Liver (tissue), 9 donors: Measurements from ENCODE around the gene CPEB2. TPM values are rescaled to one million over a fixed set of nuclear protein-coding genes. Genes with fewer than 3 reads are reported as not detected.

Experiments
- DNase-seq: peaks from one replicate; pipeline ENCODE4 v3.0.0-alpha.2; 2017; ENCODE audit warnings: low spot score
- H3K27ac ChIP-seq, 2 donors: one replicate each; pipeline ENCODE4 v1.7.0; 2013; ENCODE audit warnings: inconsistent platforms in 2 of 2, low read length in 2 of 2, control low read depth in 1 of 2, low read depth in 1 of 2, mild to moderate bottlenecking in 1 of 2
- H3K27me3 ChIP-seq, 4 donors: one replicate each; pipeline versions ENCODE4 v1.6.1 to v1.7.0; 2013; ENCODE audit warnings: low read length in 3 of 4, inconsistent platforms in 1 of 4, mild to moderate bottlenecking in 1 of 4, moderate library complexity in 1 of 4; ENCODE audit not compliant: control insufficient read depth in 4 of 4, insufficient read depth in 4 of 4
- H3K36me3 ChIP-seq, 4 donors: one replicate each; pipeline versions ENCODE4 v1.6.1 to v1.7.0; 2013; ENCODE audit warnings: low read length in 3 of 4, mild to moderate bottlenecking in 3 of 4, low read depth in 1 of 4, moderate library complexity in 1 of 4; ENCODE audit not compliant: control insufficient read depth in 4 of 4, insufficient read depth in 3 of 4
- H3K4me1 ChIP-seq, 4 donors: one replicate each; pipeline versions ENCODE4 v1.6.1 to v1.7.0; 2013; ENCODE audit warnings: low read length in 3 of 4, mild to moderate bottlenecking in 3 of 4, moderate library complexity in 1 of 4; ENCODE audit not compliant: control insufficient read depth in 4 of 4, insufficient read depth in 4 of 4
- H3K4me3 ChIP-seq, 3 donors: one replicate each; pipeline versions ENCODE4 v1.6.1 to v1.7.0; 2013; ENCODE audit warnings: low read length in 3 of 3, control low read depth in 1 of 3, low read depth in 1 of 3, mild to moderate bottlenecking in 1 of 3
- H3K9ac ChIP-seq, 2 donors: one replicate each; pipeline ENCODE4 v1.7.0; 2013; ENCODE audit warnings: low read length in 2 of 2, mild to moderate bottlenecking in 2 of 2, moderate library complexity in 2 of 2, control low read depth in 1 of 2, low read depth in 1 of 2
- H3K9me3 ChIP-seq, 4 donors: one replicate each; pipeline versions ENCODE4 v1.6.1 to v1.7.0; 2013; ENCODE audit warnings: low read length in 3 of 4; ENCODE audit not compliant: control insufficient read depth in 4 of 4
- ATF3 ChIP-seq: IDR thresholded peaks from 2 replicates; pipeline ENCODE4 v1.6.1; 2016; ENCODE audit warnings: antibody characterized with exemption
- CTCF ChIP-seq: fragments of 150-350 bp; IDR thresholded peaks from 2 replicates; pipeline ENCODE4 v1.5.1; 2017; ENCODE audit warnings: improper control_type of control experiment, low read depth, low read length; ENCODE audit not compliant: missing input control
- FOXA1 ChIP-seq: IDR thresholded peaks from 2 replicates; pipeline ENCODE4 v1.6.1; 2016; ENCODE audit warnings: antibody characterized with exemption
- FOXA2 ChIP-seq: IDR thresholded peaks from 2 replicates; pipeline ENCODE4 v1.6.1; 2016; ENCODE audit warnings: antibody characterized with exemption
- GABPA ChIP-seq, 2 donors: IDR thresholded peaks in 1 of 2; conservative IDR thresholded peaks in 1 of 2; 2 replicates each; pipeline ENCODE4 v1.6.1; 2016; ENCODE audit warnings: antibody characterized with exemption in 2 of 2, mild to moderate bottlenecking in 1 of 2, moderate library complexity in 1 of 2
- HNF4A ChIP-seq, 2 donors: conservative IDR thresholded peaks; 2 replicates each; pipeline ENCODE4 v1.6.1; 2016; ENCODE audit warnings: antibody characterized with exemption in 2 of 2, mild to moderate bottlenecking in 2 of 2
- HNF4G ChIP-seq: IDR thresholded peaks from 2 replicates; pipeline ENCODE4 v1.6.1; 2016; ENCODE audit warnings: antibody characterized with exemption
- JUND ChIP-seq, 2 donors: IDR thresholded peaks; 2 replicates each; pipeline ENCODE4 v1.6.1; 2016; ENCODE audit warnings: antibody characterized with exemption in 2 of 2
- MAX ChIP-seq: IDR thresholded peaks from 2 replicates; pipeline ENCODE4 v1.6.1; 2016; ENCODE audit warnings: antibody characterized with exemption
- NR2F2 ChIP-seq: IDR thresholded peaks from 2 replicates; pipeline ENCODE4 v1.6.1; 2016; ENCODE audit warnings: antibody characterized with exemption
- RAD21 ChIP-seq, 2 donors: IDR thresholded peaks; 2 replicates each; pipeline ENCODE4 v1.6.1; 2016; ENCODE audit warnings: antibody characterized with exemption in 2 of 2, mild to moderate bottlenecking in 2 of 2
- REST ChIP-seq: IDR thresholded peaks from 2 replicates; pipeline ENCODE4 v1.6.1; 2016; ENCODE audit warnings: antibody characterized with exemption, mild to moderate bottlenecking
- RXRA ChIP-seq, 2 donors: IDR thresholded peaks; 2 replicates each; pipeline ENCODE4 v1.6.1; 2017 to 2018; ENCODE audit warnings: antibody characterized with exemption in 2 of 2, mild to moderate bottlenecking in 1 of 2
- SP1 ChIP-seq: IDR thresholded peaks from 2 replicates; pipeline ENCODE4 v1.6.1; 2018; ENCODE audit warnings: antibody characterized with exemption, mild to moderate bottlenecking
- TAF1 ChIP-seq: conservative IDR thresholded peaks from 2 replicates; pipeline ENCODE4 v1.6.1; 2016; ENCODE audit warnings: antibody characterized with exemption, mild to moderate bottlenecking
- YY1 ChIP-seq: IDR thresholded peaks from 2 replicates; pipeline ENCODE4 v1.6.1; 2016; ENCODE audit warnings: antibody characterized with exemption, mild to moderate bottlenecking
- ZBTB33 ChIP-seq: IDR thresholded peaks from 2 replicates; pipeline ENCODE4 v1.6.1; 2016; ENCODE audit warnings: antibody characterized with exemption
- WGBS: extraction: QIAGEN DNeasy Blood & Tissue Kit; methylation state at CpG from one replicate; pipeline ENCODE4 v1.1.7; 2013; 5-methylcytosine and 5-hydroxymethylcytosine counted together
- polyA plus RNA-seq, 2 donors: library from polyadenylated mRNA; stranded (reverse) in 1 of 2; unstranded in 1 of 2; fragments of 200-250 nt in 1 of 2; fragments of >200 nt in 1 of 2; fragmentation: Nextera tagmentation in 1 of 2; extraction: Ambion mirVana in 1 of 2; gene quantifications; one replicate each; pipeline versions ENCODE4 v1.2.1 to v1.2.3, GENCODE V29; 2013 to 2015
- total RNA-seq, 2 donors: library from RNA; depleted of rRNA; stranded (reverse); fragments of >200 nt; gene quantifications; one replicate each; pipeline ENCODE4 v1.2.3, GENCODE V29; 2014
- donor health status: healthy.
- donor health status: healthy.
- donor health status: healthy.
- donor health status: healthy.
- donor health status: healthy.

CPEB2 gene
- total and polyA plus RNA-seq, 4 donors = 3.6 to 14.0 (median 4.6) TPM

- TF ChIP-seq CTCF (no peak), NR2F2 (no peak), YY1 (no peak)
These were observed 22.1 kb downstream of the CPEB2 start (continued) for GRCh38 chr4:15024386-15024785.

- H3K4me3 ChIP-seq = no peak overlapping the region
- no peaks in the 10 kb centered on the region for H3K9me3 ChIP-seq
- H3K27me3 ChIP-seq = no peaks in the 10 kb centered on the region
- WGBS = 92% methylated on average over 5 of the region's 5 CpGs
- DNase-seq = no peak
- H3K4me1 ChIP-seq = peaks cover 0 to 3% (median under 1%) of the 10 kb centered on the region in 4 donors
- H3K27ac ChIP-seq = no peak overlapping the region
- peaks cover 0 to 8% (median 2%) of the 10 kb centered on the region in 4 donors for H3K36me3 ChIP-seq
- TF ChIP-seq HNF4A (conservative IDR thresholded peaks at IDR 0.05) (no peak), SP1 (no peak), REST (no peak)
- H3K9ac ChIP-seq = no peak overlapping the region
These were observed 23.4 kb downstream of the CPEB2 start for GRCh38 chr4:15025693-15026092.

GRCh38 chr4:15027921-15028435 is 25.7 kb downstream of the CPEB2 start:
- H3K27ac ChIP-seq = no peak overlapping the region
- peaks cover 0 to 9% (median 5%) of the 10 kb centered on the region in 4 donors for H3K4me1 ChIP-seq
- no peak overlapping the region for H3K4me3 ChIP-seq
- H3K9me3 ChIP-seq = no peaks in the 10 kb centered on the region
- peaks cover 0 to 5% (median 2%) of the 10 kb centered on the region in 4 donors for H3K36me3 ChIP-seq
- no peaks in the 10 kb centered on the region for H3K27me3 ChIP-seq
- DNase-seq = no peak
- 96% methylated on average over 1 of the region's 1 CpG for WGBS
- H3K9ac ChIP-seq = no peak overlapping the region
- no peak for TF ChIP-seq YY1
- TF ChIP-seq CTCF = no peak
- no peak for TF ChIP-seq RXRA (IDR thresholded peaks at IDR 0.05)
- no peak for TF ChIP-seq REST
- TF ChIP-seq FOXA2 = no peak
- TF ChIP-seq JUND (IDR thresholded peaks at IDR 0.05) = no peak
- TF ChIP-seq SP1 = no peak
- TF ChIP-seq ZBTB33 = no peak
- TF ChIP-seq HNF4G = no peak
- no peak for TF ChIP-seq MAX
- no peak for TF ChIP-seq GABPA (IDR thresholded peaks at IDR 0.05 in 1 of 2, conservative IDR thresholded peaks at IDR 0.05 in 1 of 2)
- TF ChIP-seq TAF1 = no peak
- TF ChIP-seq RAD21 (IDR thresholded peaks at IDR 0.05) = no peak
- TF ChIP-seq NR2F2 = no peak
- TF ChIP-seq FOXA1 = no peak
- TF ChIP-seq ATF3 = no peak
